ENCODE measurements around the gene SPATA2. TPM values are rescaled to one million over a fixed set of nuclear protein-coding genes. Genes with fewer than 3 reads are reported as not detected.

The SPATA2 gene
- total RNA-seq, 1 experiment from 2014 or later: 16.0 TPM

DNA sequence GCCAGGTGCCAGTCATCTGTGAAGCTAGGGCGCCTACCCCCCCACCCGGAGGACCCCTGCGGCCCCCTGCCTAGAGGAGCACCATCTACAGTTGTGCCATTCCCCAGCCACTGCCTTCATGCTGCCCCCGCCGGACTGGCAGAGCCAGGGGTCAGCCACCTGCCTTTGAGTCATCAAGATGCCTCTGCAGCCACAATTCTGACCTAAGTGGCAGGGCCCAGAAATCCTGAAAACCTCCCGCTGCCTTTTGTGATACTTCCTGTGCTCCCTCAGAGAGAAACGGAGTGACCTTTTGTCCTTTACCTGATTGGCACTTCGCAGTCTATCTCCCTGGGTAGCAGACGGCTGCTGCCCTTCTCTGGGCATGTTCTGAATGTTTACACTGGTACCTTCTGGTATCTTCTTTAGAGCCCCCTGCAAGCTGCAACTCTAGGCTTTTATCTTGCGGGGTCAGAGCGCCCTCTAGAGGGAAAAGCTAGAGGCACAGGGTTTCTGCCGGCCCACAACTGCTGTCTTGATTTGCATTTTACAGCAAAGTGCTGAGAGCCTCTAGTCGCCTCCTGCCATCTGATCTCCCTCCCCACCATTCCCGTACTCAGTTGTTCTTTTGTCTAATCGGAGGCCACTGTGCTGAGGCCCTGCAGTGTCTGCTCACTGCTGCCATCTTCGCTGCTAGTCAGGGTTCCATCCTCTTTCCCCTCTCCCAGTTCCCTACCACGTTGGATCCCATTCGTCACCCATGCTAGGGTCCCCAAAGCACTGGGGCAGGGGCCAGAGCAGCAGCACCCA lies 26.9 kb downstream of the SPATA2 start:
- no TSS peak for BruUV-seq (replicated peaks)
- CTCF ChIA-PET: interaction anchor here (0.6 to 2.9 kb wide), 9 partner anchors 18 to 347 kb away, joined by 3 to 16 read pairs (median 5); no protein-coding TSS in a partner anchor
- intact Hi-C loops (cut with micrococcal nuclease; ENCODE audit: unreplicated experiment): loop anchor here (1.0 kb wide), 2 partner anchors 277 to 347 kb away; no protein-coding TSS in a partner anchor
- no peaks in the 10 kb centered on the region for H3K9me3 Mint-ChIP-seq (ENCODE audit: low read depth, unreplicated experiment)
- TF ChIP-seq, protein P1, sequence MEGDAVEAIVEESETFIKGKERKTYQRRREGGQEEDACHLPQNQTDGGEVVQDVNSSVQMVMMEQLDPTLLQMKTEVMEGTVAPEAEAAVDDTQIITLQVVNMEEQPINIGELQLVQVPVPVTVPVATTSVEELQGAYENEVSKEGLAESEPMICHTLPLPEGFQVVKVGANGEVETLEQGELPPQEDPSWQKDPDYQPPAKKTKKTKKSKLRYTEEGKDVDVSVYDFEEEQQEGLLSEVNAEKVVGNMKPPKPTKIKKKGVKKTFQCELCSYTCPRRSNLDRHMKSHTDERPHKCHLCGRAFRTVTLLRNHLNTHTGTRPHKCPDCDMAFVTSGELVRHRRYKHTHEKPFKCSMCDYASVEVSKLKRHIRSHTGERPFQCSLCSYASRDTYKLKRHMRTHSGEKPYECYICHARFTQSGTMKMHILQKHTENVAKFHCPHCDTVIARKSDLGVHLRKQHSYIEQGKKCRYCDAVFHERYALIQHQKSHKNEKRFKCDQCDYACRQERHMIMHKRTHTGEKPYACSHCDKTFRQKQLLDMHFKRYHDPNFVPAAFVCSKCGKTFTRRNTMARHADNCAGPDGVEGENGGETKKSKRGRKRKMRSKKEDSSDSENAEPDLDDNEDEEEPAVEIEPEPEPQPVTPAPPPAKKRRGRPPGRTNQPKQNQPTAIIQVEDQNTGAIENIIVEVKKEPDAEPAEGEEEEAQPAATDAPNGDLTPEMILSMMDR (IDR thresholded peaks at IDR 0.05; ENCODE audit: unreplicated experiment): peak; percentile 93
- peak overlapping the region; percentile 46 for H3K27ac Mint-ChIP-seq (ENCODE audit: unreplicated experiment)
- peaks cover 34% of the 10 kb centered on the region for H3K4me1 Mint-ChIP-seq (ENCODE audit: low read depth, unreplicated experiment)
- DNase-seq: peak; percentile 72
- no peak overlapping the region for H3K4me3 Mint-ChIP-seq (ENCODE audit: low read depth, unreplicated experiment)
- H3K36me3 Mint-ChIP-seq (ENCODE audit: insufficient read depth, unreplicated experiment): peaks cover 41% of the 10 kb centered on the region
- H3K27me3 Mint-ChIP-seq (ENCODE audit: unreplicated experiment): no peaks in the 10 kb centered on the region

DNA sequence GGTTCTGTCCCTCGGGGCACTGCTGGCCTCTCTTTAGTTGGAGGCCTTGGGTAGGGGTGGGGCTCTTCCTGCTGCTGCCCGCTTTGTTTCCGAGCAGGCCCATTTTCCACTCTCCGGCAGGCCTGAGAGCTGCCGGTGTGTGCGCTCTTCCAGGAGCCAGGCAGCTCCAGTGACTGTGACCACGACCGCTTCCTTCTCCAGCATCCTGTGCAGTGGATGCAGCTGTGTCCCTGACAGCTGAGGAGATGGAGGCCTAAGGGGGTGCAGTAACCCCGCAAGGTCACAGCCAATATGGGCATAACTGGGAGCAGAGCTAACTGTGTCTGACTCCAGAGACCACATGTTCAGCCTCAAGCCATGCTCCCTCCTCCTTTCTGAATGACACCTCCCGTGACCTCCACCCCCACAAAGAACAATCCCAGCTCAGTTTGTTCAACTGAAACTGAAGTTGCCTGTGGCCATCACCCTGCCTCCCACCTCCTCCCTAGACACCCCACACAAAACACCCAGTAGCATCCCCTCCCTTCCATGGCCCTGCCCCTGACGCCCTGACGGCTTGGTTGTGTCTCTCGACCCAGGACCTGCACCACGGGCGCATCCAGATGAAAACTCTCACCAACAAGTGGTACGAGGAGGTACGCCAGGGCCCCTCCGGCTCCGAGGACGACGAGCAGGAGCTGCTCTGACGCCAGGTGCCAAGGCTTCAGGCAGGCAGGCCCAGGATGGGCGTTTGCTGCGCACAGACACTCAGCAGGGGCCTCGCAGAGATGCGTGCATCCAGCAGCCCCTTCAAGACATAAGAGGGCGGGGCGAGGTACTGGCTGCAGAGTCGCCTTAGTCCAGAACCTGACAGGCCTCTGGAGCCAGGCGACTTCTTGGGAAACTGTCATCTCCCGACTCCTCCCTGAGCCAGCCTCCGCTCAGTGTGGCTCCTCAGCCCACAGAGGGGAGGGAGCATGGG lies 27.8 kb downstream of the SPATA2 start:
- no peak overlapping the region for H3K4me3 Mint-ChIP-seq (ENCODE audit: low read depth, unreplicated experiment)
- TF ChIP-seq, protein P1 (IDR thresholded peaks at IDR 0.05; ENCODE audit: unreplicated experiment): peak; percentile 6
- DNase-seq: no peak
- H3K27ac Mint-ChIP-seq (ENCODE audit: unreplicated experiment): no peak overlapping the region
- intact Hi-C loops (cut with micrococcal nuclease; ENCODE audit: unreplicated experiment): loop anchor here (1.0 kb wide), 2 partner anchors 276 to 346 kb away; no protein-coding TSS in a partner anchor
- no peaks in the 10 kb centered on the region for H3K27me3 Mint-ChIP-seq (ENCODE audit: unreplicated experiment)
- peaks cover 36% of the 10 kb centered on the region for H3K36me3 Mint-ChIP-seq (ENCODE audit: insufficient read depth, unreplicated experiment)
- CTCF ChIA-PET: interaction anchor here (0.6 to 2.9 kb wide), 9 partner anchors 19 to 346 kb away, joined by 3 to 16 read pairs (median 5); no protein-coding TSS in a partner anchor
- BruUV-seq (replicated peaks): no TSS peak
- H3K9me3 Mint-ChIP-seq (ENCODE audit: low read depth, unreplicated experiment): no peaks in the 10 kb centered on the region
- peaks cover 34% of the 10 kb centered on the region for H3K4me1 Mint-ChIP-seq (ENCODE audit: low read depth, unreplicated experiment)

DNA sequence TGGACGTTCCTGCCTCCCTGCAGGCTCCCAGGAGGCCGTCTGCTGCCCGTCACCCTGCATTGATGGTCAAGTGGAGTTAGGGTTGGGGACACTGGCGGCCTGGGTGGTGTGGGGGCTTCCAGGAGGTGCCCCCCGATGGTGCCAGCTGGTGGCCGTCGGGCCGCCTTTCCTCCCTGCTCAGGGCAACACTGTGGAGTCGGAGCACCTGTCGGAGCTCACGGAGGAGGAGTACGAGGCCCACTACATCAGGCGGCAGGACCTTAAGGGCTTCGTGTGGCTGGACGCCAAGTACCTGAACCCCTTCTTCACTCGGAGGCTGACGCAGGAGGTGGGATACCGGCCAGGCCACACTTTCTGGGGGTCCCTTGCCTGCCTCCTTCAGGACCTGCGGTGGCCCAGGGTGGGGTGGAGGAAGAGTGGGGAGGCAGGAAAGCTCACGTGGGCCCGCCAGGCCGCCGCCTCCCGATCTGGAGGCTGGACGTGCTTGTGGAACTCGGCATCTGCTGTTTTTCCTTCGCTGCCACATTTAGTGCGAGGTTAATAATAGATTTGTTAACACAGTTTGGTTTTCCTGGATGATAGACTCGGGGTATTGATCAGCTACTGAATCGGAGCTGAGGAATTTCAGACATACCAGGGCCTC lies 28.6 kb downstream of the SPATA2 start:
- no peak for DNase-seq
- CTCF ChIA-PET: interaction anchor here (0.6 to 2.9 kb wide), 5 partner anchors 22 to 344 kb away, joined by 3 to 9 read pairs (median 5); no protein-coding TSS in a partner anchor
- TF ChIP-seq, protein P1 (IDR thresholded peaks at IDR 0.05; ENCODE audit: unreplicated experiment): no peak
- no TSS peak for BruUV-seq (replicated peaks)
- Mint-ChIP-seq H3K27ac (ENCODE audit: unreplicated experiment) (no peak overlapping the region), H3K9me3 (ENCODE audit: low read depth, unreplicated experiment) (no peaks in the 10 kb centered on the region), H3K4me1 (ENCODE audit: low read depth, unreplicated experiment) (peaks cover 34% of the 10 kb centered on the region), H3K36me3 (ENCODE audit: insufficient read depth, unreplicated experiment) (peaks cover 36% of the 10 kb centered on the region), H3K27me3 (ENCODE audit: unreplicated experiment) (no peaks in the 10 kb centered on the region), H3K4me3 (ENCODE audit: low read depth, unreplicated experiment) (no peak overlapping the region)
- intact Hi-C loops (cut with micrococcal nuclease; ENCODE audit: unreplicated experiment): no loop called here
